Muscle of back (tissue), 11 donors: ENCODE measurements around the gene RRAGC. TPM values are rescaled to one million over a fixed set of nuclear protein-coding genes. Genes with fewer than 3 reads are reported as not detected.

Source experiments
- DNase-seq, 3 donors: peaks; one replicate each; pipeline versions ENCODE4 v3.0.0 to v3.0.0-alpha.2; 2013
- polyA plus RNA-seq, 10 donors: library from polyadenylated mRNA; unstranded; fragments of 120-200 nt; gene quantifications; one replicate each; pipeline ENCODE4 v1.2.1, GENCODE V29; 2013; ENCODE audit not compliant: insufficient read length in 10 of 10

Gene RRAGC
- polyA plus RNA-seq, 10 donors, result 20.2 to 27.3 (median 22.4) TPM

- no peak for DNase-seq
These were observed 70.9 kb downstream of the RRAGC start for GRCh38 chr1:38788341-38789336.

Other genes with a start within 250 kb of the RRAGC start
- gene MYCBP, start 13.6 kb upstream of the RRAGC start, polyA plus RNA-seq, result 10 to 100 TPM; 17.6 to 25.0 (median 20.7) TPM
- gene GJA9, start 21.8 kb upstream of the RRAGC start, polyA plus RNA-seq, result under 1 TPM in 7 of 10 donors, not detected in 3; 0.08 to 0.46 (median 0.20) TPM
- gene RHBDL2, start 82.1 kb upstream of the RRAGC start, polyA plus RNA-seq, result 1 to 10 TPM in 3 of 10 donors, under 1 TPM in 7; 0.35 to 1.3 (median 0.82) TPM
- 10 to 100 TPM; 31.5 to 48.0 (median 39.0) TPM for gene AKIRIN1, start 131.5 kb upstream of the RRAGC start, polyA plus RNA-seq
- 100 to 1,000 TPM; 167 to 373 (median 270) TPM for gene NDUFS5, start 166.6 kb upstream of the RRAGC start, polyA plus RNA-seq